PFSK-1 (cell line): Measurements from ENCODE around the gene RAVER2.

Source experiments
- FOXP2 ChIP-seq: optimal IDR thresholded peaks from 2 replicates; pipeline ENCODE3; 2011; ENCODE audit warnings: borderline replicate concordance, control low read depth, inconsistent platforms; ENCODE audit not compliant: insufficient read depth; ENCODE audit errors: extremely low read length, extremely low read depth
- POLR2AphosphoS5 ChIP-seq: IDR thresholded peaks from 2 replicates; pipeline ENCODE4 v1.6.1; 2012; ENCODE audit warnings: low read depth, mild to moderate bottlenecking, control low read depth, low read length, moderate library complexity
- REST ChIP-seq, 2 experiments: IDR thresholded peaks; 2 replicates each; pipeline versions ENCODE4 v1.6.1 to v1.8.0; 2011 to 2012; ENCODE audit warnings: low read depth in 2 of 2, low read length in 2 of 2, control low read depth in 1 of 2, inconsistent platforms in 1 of 2, mild to moderate bottlenecking in 1 of 2, moderate library complexity in 1 of 2; ENCODE audit not compliant: insufficient read depth in 1 of 2
- SIN3A ChIP-seq: IDR thresholded peaks from 2 replicates; pipeline ENCODE4 v1.6.1; 2012; ENCODE audit warnings: mild to moderate bottlenecking, low read length, moderate library complexity, borderline replicate concordance; ENCODE audit not compliant: insufficient read depth

- no peak for TF ChIP-seq REST (IDR thresholded peaks at IDR 0.05; ENCODE audit: insufficient read depth in 1 of 2, low read depth in 2 of 2, low read length in 2 of 2)
- no peak for TF ChIP-seq POLR2AphosphoS5
- TF ChIP-seq SIN3A, result no peak
- TF ChIP-seq FOXP2, result no peak
Measured at GRCh38 chr1:64846573-64847430, 101.9 kb downstream of the RAVER2 start.
